GM12878 (cell line): ENCODE results near the gene ZNF792. TPM values are rescaled to one million over a fixed set of nuclear protein-coding genes. Genes with fewer than 3 reads are reported as not detected.

ENCODE experiments used
- ATAC-seq: fragments of 200-7000 bp; cut with Tn5 transposase; 3 replicates; pipeline ENCODE4 v1.9.1; 2020; ENCODE audit warnings: mild to moderate bottlenecking, moderate library complexity
- BruUV-seq: library from RNA; stranded (reverse); fragments of 400-500 nt; replicated peaks from 2 replicates; lab custom pipeline; 2021; lab: Mats Ljungman, UMichigan
- CTCF ChIA-PET: fragments of 300-600 bp; sonication (Branson Sonifier 250); formaldehyde crosslinking; extraction: SDS; loops from one replicate; lab custom pipeline; 2021; ENCODE audit warnings: inconsistent platforms; lab: Yijun Ruan, JAX
- POLR2A ChIA-PET: fragments of 350-600 bp; formaldehyde crosslinking; extraction: SDS; loops from one replicate; lab custom pipeline; 2021; ENCODE audit warnings: inconsistent platforms; lab: Charles Lee
- RAD21 ChIA-PET: fragments of 300-600 bp; sonication (Branson Sonifier 250); formaldehyde crosslinking; loops from one replicate; lab custom pipeline; 2023; ENCODE audit warnings: antibody characterized with exemption; ENCODE audit not compliant: unreplicated experiment; lab: Charles Lee
- SMC1A ChIA-PET: fragments of 300-600 bp; sonication (Branson Sonifier 250); formaldehyde crosslinking; loops from one replicate; lab custom pipeline; 2023; ENCODE audit not compliant: unreplicated experiment, uncharacterized antibody; lab: Charles Lee
- DNase-seq: peaks from one replicate; pipeline ENCODE4 v3.0.0-alpha.2; 2011; ENCODE audit warnings: low read depth, low spot score
- FAIRE-seq: peaks from 3 replicates; lab custom pipeline; 2011; peaks lifted over from hg19 to GRCh38; lab: Jason Lieb, UNC
- H2AFZ ChIP-seq: 2 replicates; pipeline ENCODE4 v1.6.0; 2011; ENCODE audit warnings: low read depth, low read length, control low read depth; ENCODE audit not compliant: control insufficient read depth
- H3K27ac ChIP-seq: 2 replicates; pipeline ENCODE4 v1.5.1; 2011; ENCODE audit warnings: control low read depth; ENCODE audit not compliant: control insufficient read depth, insufficient read depth
- H3K27me3 ChIP-seq, 2 experiments: replicated peaks in 1 of 2; 2 replicates each; pipeline versions ENCODE4 v1.6.0 to v1.6.1; 2011; ENCODE audit warnings: low read length in 1 of 2; ENCODE audit not compliant: control insufficient read depth in 2 of 2, insufficient read depth in 2 of 2
- H3K36me3 ChIP-seq, 2 experiments: 2 replicates each; pipeline ENCODE4 v1.5.1; 2011; ENCODE audit warnings: low read length in 1 of 2; ENCODE audit not compliant: control insufficient read depth in 2 of 2, insufficient read depth in 2 of 2
- H3K4me1 ChIP-seq: 2 replicates; pipeline ENCODE4 v1.6.1; 2011; ENCODE audit warnings: mild to moderate bottlenecking, low read length, moderate library complexity, mixed read lengths; ENCODE audit not compliant: control insufficient read depth, insufficient read depth
- H3K4me2 ChIP-seq: 2 replicates; pipeline ENCODE4 v1.6.0; 2011; ENCODE audit warnings: control low read depth; ENCODE audit not compliant: control insufficient read depth, insufficient read depth
- H3K4me3 ChIP-seq: fragments of 200-600 bp; sonication (generic); 2 replicates; pipeline ENCODE4 v1.5.1; 2016
- H3K79me2 ChIP-seq: 2 replicates; pipeline ENCODE4 v1.6.0; 2011; ENCODE audit warnings: low read length; ENCODE audit not compliant: control insufficient read depth, insufficient read depth
- H3K9ac ChIP-seq: 2 replicates; pipeline ENCODE4 v1.8.0; 2011; ENCODE audit warnings: low read length, control low read depth, mixed read lengths; ENCODE audit not compliant: control insufficient read depth, insufficient read depth
- H3K9me3 ChIP-seq: replicated peaks from 3 replicates; pipeline ENCODE4 v1.5.1; 2011; ENCODE audit warnings: mild to moderate bottlenecking, low read length; ENCODE audit not compliant: control insufficient read depth, insufficient read depth
- H4K20me1 ChIP-seq: 2 replicates; pipeline ENCODE4 v1.6.0; 2011; ENCODE audit not compliant: control insufficient read depth, insufficient read depth
- ATF3 ChIP-seq: IDR thresholded peaks from 2 replicates; pipeline ENCODE4 v1.6.1; 2011; ENCODE audit warnings: low read depth, mild to moderate bottlenecking, low read length, moderate library complexity, borderline replicate concordance; ENCODE audit errors: extremely low read depth
- BACH1 ChIP-seq: fragments of 450-650 bp; IDR thresholded peaks from 2 replicates; pipeline ENCODE4 v1.6.1; 2017; ENCODE audit warnings: mild to moderate bottlenecking, borderline replicate concordance
- NR2F1 ChIP-seq: fragments of 450-650 bp; conservative IDR thresholded peaks from 2 replicates; pipeline ENCODE4 v1.6.1; 2017; ENCODE audit warnings: mild to moderate bottlenecking
- POLR2A ChIP-seq: IDR thresholded peaks from 2 replicates; pipeline ENCODE4 v1.6.1; 2011; ENCODE audit warnings: low read depth, mild to moderate bottlenecking, low read length
- TCF3 ChIP-seq: IDR thresholded peaks from 2 replicates; pipeline ENCODE4 v1.6.1; 2012; ENCODE audit warnings: low read depth, mild to moderate bottlenecking, low read length, borderline replicate concordance; ENCODE audit not compliant: insufficient read depth
- ZNF687 ChIP-seq: fragments of 450-650 bp; IDR thresholded peaks from 2 replicates; pipeline ENCODE4 v1.6.1; 2017; ENCODE audit warnings: mild to moderate bottlenecking, moderate library complexity
- WGBS: methylation state at CpG from one replicate; pipeline ENCODE4 v1.1.6; 2016; ENCODE audit warnings: low lambda C conversion rate; ENCODE audit not compliant: insufficient replicate concordance, insufficient coverage; ENCODE audit errors: missing lambda C conversion rate; 5-methylcytosine and 5-hydroxymethylcytosine counted together
- in situ Hi-C: fragments of 300-500 bp; cut with MboI; formaldehyde crosslinking; loops from 9 replicates; pipeline ENCODE4 v1.14.3; 2018; ENCODE audit warnings: mixed read lengths
- intact Hi-C: fragments of 100-400 bp; cut with micrococcal nuclease; formaldehyde crosslinking; loops from one replicate; pipeline ENCODE4 v1.14.2; 2022; ENCODE audit not compliant: unreplicated experiment
- polyA plus RNA-seq, 11 experiments: library from polyadenylated mRNA; depleted of rRNA in 4 of 11; unstranded in 6 of 11; stranded (reverse) in 5 of 11; fragments of >200 nt; fragmentation: Nextera tagmentation in 4 of 11; fragmentation: Illumina TruSeq in 1 of 11; extraction: Ambion mirVana in 4 of 11; extraction: Trizol in 1 of 11; gene quantifications; 1 replicate in 1 of 11; 2 replicates in 10 of 11; pipeline versions ENCODE4 v1.2.1 to v1.2.3, GENCODE V29; 2011 to 2016; ENCODE audit warnings: inconsistent platforms in 2 of 11, missing spikeins in 2 of 11, low read depth in 1 of 11
- total RNA-seq, 4 experiments: library from RNA; depleted of rRNA in 3 of 4; stranded (reverse); fragments of >200 nt in 3 of 4; fragmentation: Illumina TruSeq in 1 of 4; extraction: Trizol in 1 of 4; gene quantifications; 2 replicates each; pipeline versions ENCODE4 v1.2.1 to v1.2.3, GENCODE V29; 2013 to 2021

The ZNF792 gene
- total and polyA plus RNA-seq, 10 of the 15 experiments (the other 5 are each of a cell fraction or from before 2014, with no cell fraction given) = 0.53 to 4.8 (median 1.3) TPM

GRCh38 chr19:35000338-35000646 is 36.3 kb upstream of the ZNF792 start:
- in situ Hi-C loops = no loop called here
- WGBS = 0% methylated on average over 1 of the region's 37 CpGs
- intact Hi-C loops = no loop called here
- POLR2A ChIA-PET = interaction anchor here (0.7 to 4.7 kb wide), 2 partner anchors 10 to 18 kb away, joined by 8 to 38 read pairs; no protein-coding TSS in a partner anchor
- no peak for ATAC-seq
- BruUV-seq = no TSS peak
- no peaks in the 10 kb centered on the region for H3K27me3 ChIP-seq
- peaks cover 6% of the 10 kb centered on the region; the same call in 1 of the 2 replicates for H4K20me1 ChIP-seq
- H3K4me3 ChIP-seq = peak overlapping the region; percentile 95
- peak overlapping the region; percentile 86; the same call in 1 of the 2 replicates for H3K27ac ChIP-seq
- no peak for DNase-seq
- H3K4me2 ChIP-seq = 0 out of 2 replicates have a peak overlapping the region, but pooled peaks have one; percentile 96
- RAD21 ChIA-PET = interaction anchor here (1.4 to 3.5 kb wide), 2 partner anchors 11 to 28 kb away, joined by 3 to 33 read pairs; no protein-coding TSS in a partner anchor
- H3K79me2 ChIP-seq = peaks cover 48% of the 10 kb centered on the region
- no peak overlapping the region; the same call in 1 of the 2 replicates for H2AFZ ChIP-seq
- H3K4me1 ChIP-seq = peaks cover 43% of the 10 kb centered on the region
- H3K9ac ChIP-seq = peak overlapping the region; percentile 94; the same call in 1 of the 2 replicates
- no peaks in the 10 kb centered on the region; the same call in 2 of the 3 replicates for H3K9me3 ChIP-seq
- TF ChIP-seq NR2F1 (peak; percentile 55), BACH1 (peak; percentile 56; the same call in 1 of the 2 replicates), ZNF687 (no peak), ATF3 (no peak), POLR2A (peak; percentile 69), TCF3 (0 out of 2 replicates have a peak, but pooled peaks have one; percentile 7)
- FAIRE-seq = no peak
- CTCF ChIA-PET = interaction anchor here (1.6 to 2.2 kb wide), 2 partner anchors 11 to 135 kb away, joined by 3 to 5 read pairs; partner anchors contain the start of gene LGI4
- SMC1A ChIA-PET = interaction anchor here (1.1 to 1.7 kb wide), 2 partner anchors 10 to 11 kb away, joined by 3 to 6 read pairs; no protein-coding TSS in a partner anchor
- H3K36me3 ChIP-seq = peaks cover 3 to 4% of the 10 kb centered on the region in 2 experiments; a peak in 3 of 4 replicates
